ENCODE results near the gene TMEM126A.

DNA sequence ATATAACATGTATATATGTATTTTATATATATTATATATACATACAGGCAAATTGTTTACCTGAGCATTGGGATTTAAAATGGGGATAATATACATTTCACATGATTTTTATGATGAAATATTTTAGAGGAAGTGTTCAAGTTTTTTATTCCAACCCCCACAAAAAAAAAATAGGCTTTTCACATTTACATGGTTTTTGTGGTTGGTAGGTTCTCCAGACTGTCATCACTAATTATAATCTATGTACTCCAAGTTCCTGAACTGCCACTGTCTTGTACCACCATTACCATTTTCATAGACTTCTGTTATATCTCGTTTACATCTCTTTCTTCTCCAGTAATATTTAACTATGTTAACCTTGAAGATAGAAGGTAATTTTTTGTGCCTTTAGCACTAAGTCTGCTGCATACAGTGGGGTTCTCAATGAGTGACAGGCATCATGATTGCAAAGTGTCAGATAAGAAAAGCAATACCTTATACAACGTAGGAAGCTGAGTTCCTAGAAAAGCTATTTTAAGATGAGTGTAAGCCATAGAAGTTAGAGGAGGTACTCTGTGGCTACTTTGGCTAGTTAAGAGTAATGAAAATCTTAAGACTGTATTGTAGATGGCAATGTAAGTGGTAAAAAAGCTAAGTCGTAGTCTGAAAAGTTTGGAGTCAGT is 5.2 kb downstream of the TMEM126A start:
- TF ChIP-seq, protein P1, sequence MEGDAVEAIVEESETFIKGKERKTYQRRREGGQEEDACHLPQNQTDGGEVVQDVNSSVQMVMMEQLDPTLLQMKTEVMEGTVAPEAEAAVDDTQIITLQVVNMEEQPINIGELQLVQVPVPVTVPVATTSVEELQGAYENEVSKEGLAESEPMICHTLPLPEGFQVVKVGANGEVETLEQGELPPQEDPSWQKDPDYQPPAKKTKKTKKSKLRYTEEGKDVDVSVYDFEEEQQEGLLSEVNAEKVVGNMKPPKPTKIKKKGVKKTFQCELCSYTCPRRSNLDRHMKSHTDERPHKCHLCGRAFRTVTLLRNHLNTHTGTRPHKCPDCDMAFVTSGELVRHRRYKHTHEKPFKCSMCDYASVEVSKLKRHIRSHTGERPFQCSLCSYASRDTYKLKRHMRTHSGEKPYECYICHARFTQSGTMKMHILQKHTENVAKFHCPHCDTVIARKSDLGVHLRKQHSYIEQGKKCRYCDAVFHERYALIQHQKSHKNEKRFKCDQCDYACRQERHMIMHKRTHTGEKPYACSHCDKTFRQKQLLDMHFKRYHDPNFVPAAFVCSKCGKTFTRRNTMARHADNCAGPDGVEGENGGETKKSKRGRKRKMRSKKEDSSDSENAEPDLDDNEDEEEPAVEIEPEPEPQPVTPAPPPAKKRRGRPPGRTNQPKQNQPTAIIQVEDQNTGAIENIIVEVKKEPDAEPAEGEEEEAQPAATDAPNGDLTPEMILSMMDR (IDR thresholded peaks at IDR 0.05; ENCODE audit: low read length), result no peak
- TF ChIP-seq EZH2 (optimal IDR thresholded peaks at IDR 0.05; ENCODE audit: low read depth, low read length), result no peak

Data from MM.1S (cell line).